HepG2 (cell line): ENCODE results near the gene TALDO1. TPM values are rescaled to one million over a fixed set of nuclear protein-coding genes. Genes with fewer than 3 reads are reported as not detected.
A peak's percentile ranks its signal among the peaks of the same experiment; 100 is the strongest.

Experiments
- ATAC-seq: fragments of 200-7000 bp; cut with Tn5 transposase; 3 replicates; pipeline ENCODE4 v1.9.1; 2020; ENCODE audit warnings: mild to moderate bottlenecking, moderate library complexity
- BruUV-seq: library from RNA; stranded (reverse); fragments of 400-500 nt; replicated peaks from 2 replicates; lab custom pipeline; 2021; lab: Mats Ljungman, UMichigan
- CTCF ChIA-PET: fragments of 300-600 bp; formaldehyde crosslinking; extraction: SDS; loops from one replicate; lab custom pipeline; 2021; ENCODE audit warnings: low total read pairs, inconsistent platforms, low intra/inter-chr PET ratio; lab: Yijun Ruan, JAX
- POLR2A ChIA-PET: fragments of 350-600 bp; sonication (Branson Sonifier 250); formaldehyde crosslinking; loops from one replicate; lab custom pipeline; 2020; ENCODE audit warnings: antibody characterized with exemption, inconsistent platforms; lab: Yijun Ruan, JAX
- DNase-seq: peaks from one replicate; pipeline ENCODE4 v3.0.0-alpha.2; 2015; ENCODE audit warnings: low spot score
- FAIRE-seq: peaks from 3 replicates; lab custom pipeline; 2011; peaks lifted over from hg19 to GRCh38; lab: Jason Lieb, UNC
- H2AFZ ChIP-seq: one replicate; pipeline ENCODE4 v1.6.1; 2011; ENCODE audit warnings: low read length, inconsistent platforms
- H3K27ac ChIP-seq: fragments of 300-600 bp; 3 replicates; pipeline ENCODE4 v1.8.0; 2011; ENCODE audit warnings: mixed run types, mild to moderate bottlenecking, mixed read lengths, low read length, inconsistent platforms; ENCODE audit not compliant: insufficient read depth; ENCODE audit errors: extremely low read length
- H3K27me3 ChIP-seq, 2 experiments: fragments of 200-600 bp in 1 of 2; 2 replicates in 1 of 2; 3 replicates in 1 of 2; pipeline versions ENCODE4 v1.6.0 to v1.8.0; 2011; ENCODE audit warnings: low read length in 2 of 2, mild to moderate bottlenecking in 2 of 2, moderate library complexity in 2 of 2, inconsistent platforms in 1 of 2; ENCODE audit not compliant: insufficient read depth in 2 of 2, control insufficient read depth in 1 of 2
- H3K36me3 ChIP-seq, 2 experiments: fragments of 200-600 bp in 1 of 2; replicated peaks in 1 of 2; 2 replicates in 1 of 2; 3 replicates in 1 of 2; pipeline versions ENCODE4 v1.5.1 to v1.8.0; 2011; ENCODE audit warnings: low read length in 2 of 2, inconsistent platforms in 1 of 2; ENCODE audit not compliant: insufficient read depth in 2 of 2, control insufficient read depth in 1 of 2
- H3K4me1 ChIP-seq: 2 replicates; pipeline ENCODE4 v1.5.1; 2012; ENCODE audit warnings: low read length, inconsistent platforms; ENCODE audit not compliant: insufficient read depth
- H3K4me2 ChIP-seq: 2 replicates; pipeline ENCODE4 v1.6.0; 2011; ENCODE audit warnings: low read depth, low read length, inconsistent platforms
- H3K4me3 ChIP-seq, 3 experiments: fragments of 200-600 bp in 1 of 3; sonication (generic), shearing (Covaris generic) in 1 of 3; replicated peaks in 1 of 3; 2 replicates each; pipeline ENCODE4 v1.5.1; 2011 to 2016; ENCODE audit warnings: low read length in 3 of 3, inconsistent platforms in 2 of 3, low read depth in 2 of 3, mild to moderate bottlenecking in 2 of 3, control low read depth in 1 of 3, mixed read lengths in 1 of 3; ENCODE audit not compliant: insufficient read depth in 1 of 3
- H3K79me2 ChIP-seq: one replicate; pipeline ENCODE4 v1.6.1; 2011; ENCODE audit warnings: low read length, inconsistent platforms; ENCODE audit not compliant: insufficient read depth
- H3K9ac ChIP-seq: 2 replicates; pipeline ENCODE4 v1.6.0; 2011; ENCODE audit warnings: mild to moderate bottlenecking, low read depth, low read length, inconsistent platforms; ENCODE audit not compliant: insufficient read depth
- H3K9me3 ChIP-seq: 2 replicates; pipeline ENCODE4 v1.5.1; 2012; ENCODE audit warnings: mild to moderate bottlenecking, low read length
- H4K20me1 ChIP-seq: 2 replicates; pipeline ENCODE4 v1.6.0; 2011; ENCODE audit warnings: inconsistent platforms, mild to moderate bottlenecking, low read length, moderate library complexity; ENCODE audit not compliant: insufficient read depth
- HNRNPL ChIP-seq: fragments of 200-400 bp; formaldehyde crosslinking; IDR thresholded peaks from 2 replicates; pipeline ENCODE4 v1.6.1; 2017; ENCODE audit warnings: mild to moderate bottlenecking, low read depth, low read length
- HOXA9 ChIP-seq: sonication (generic); formaldehyde crosslinking; IDR thresholded peaks from 2 replicates; pipeline ENCODE4 v1.8.1; 2022; ENCODE audit warnings: missing genetic modification reagents, mild to moderate bottlenecking, moderate library complexity, borderline replicate concordance
- KDM4B ChIP-seq: sonication (generic); formaldehyde crosslinking; IDR thresholded peaks from 2 replicates; pipeline ENCODE4 v1.4.0; 2020; ENCODE audit warnings: missing genetic modification reagents
- MAF1 ChIP-seq: sonication (generic); formaldehyde crosslinking; IDR thresholded peaks from 2 replicates; pipeline ENCODE4 v1.5.0; 2020; ENCODE audit warnings: missing genetic modification reagents, borderline replicate concordance
- MAZ ChIP-seq, 2 experiments: sonication (generic) in 1 of 2; formaldehyde crosslinking in 1 of 2; IDR thresholded peaks; 2 replicates each; pipeline versions ENCODE4 v1.5.0 to v1.6.1; 2012 to 2020; ENCODE audit warnings: low read depth in 2 of 2, mild to moderate bottlenecking in 2 of 2, borderline replicate concordance in 1 of 2, improper control_type of control experiment in 1 of 2, low read length in 1 of 2, missing genetic modification reagents in 1 of 2, moderate library complexity in 1 of 2
- MEF2D ChIP-seq: sonication (generic); formaldehyde crosslinking; IDR thresholded peaks from 2 replicates; pipeline ENCODE4 v1.5.1; 2020; ENCODE audit warnings: mild to moderate bottlenecking, missing genetic modification reagents
- RBFOX2 ChIP-seq: fragments of 200-400 bp; formaldehyde crosslinking; IDR thresholded peaks from 2 replicates; pipeline ENCODE4 v1.6.1; 2017; ENCODE audit warnings: low read depth, mild to moderate bottlenecking, low read length
- TOPORS ChIP-seq: sonication (generic); formaldehyde crosslinking; IDR thresholded peaks from 2 replicates; pipeline ENCODE4 v1.8.0; 2023; ENCODE audit warnings: mild to moderate bottlenecking, missing genetic modification reagents
- XRCC5 ChIP-seq: fragments of 200-400 bp; formaldehyde crosslinking; optimal IDR thresholded peaks from 2 replicates; pipeline ENCODE3; 2017; ENCODE audit warnings: mild to moderate bottlenecking, low read length
- ZNF652 ChIP-seq: IDR thresholded peaks from 2 replicates; pipeline ENCODE4 v1.6.1; 2016; ENCODE audit warnings: low read depth, borderline replicate concordance
- ZNF703 ChIP-seq: sonication (generic); formaldehyde crosslinking; IDR thresholded peaks from 2 replicates; pipeline ENCODE4 v1.5.1; 2020; ENCODE audit warnings: missing genetic modification reagents, mild to moderate bottlenecking, moderate library complexity, borderline replicate concordance
- WGBS: methylation state at CpG from one replicate; pipeline ENCODE4 v1.1.6; 2017; ENCODE audit warnings: low lambda C conversion rate; 5-methylcytosine and 5-hydroxymethylcytosine counted together
- in situ Hi-C: cut with HindIII; loops from 2 replicates; pipeline ENCODE4 v1.10.0; 2017; ENCODE audit warnings: low pct_unique_long_range_greater_than_20kb; ENCODE audit not compliant: extremely low pct_ligation_motif_present
- intact Hi-C: fragments of 100-400 bp; cut with micrococcal nuclease; formaldehyde crosslinking; loops from one replicate; pipeline ENCODE4 v1.10.0; 2022; ENCODE audit not compliant: unreplicated experiment
- polyA plus RNA-seq, 8 experiments: library from polyadenylated mRNA; depleted of rRNA in 3 of 8; stranded (reverse) in 7 of 8; unstranded in 1 of 8; fragments of >200 nt; fragmentation: Illumina TruSeq in 4 of 8; extraction: Trizol in 4 of 8; gene quantifications; 2 replicates each; pipeline versions ENCODE4 v1.2.1 to v1.2.3, GENCODE V29; 2011 to 2016; ENCODE audit warnings: low read depth in 4 of 8, missing spikeins in 1 of 8, mixed read lengths in 1 of 8; ENCODE audit not compliant: insufficient read depth in 1 of 8
- total RNA-seq, 5 experiments: library from RNA; depleted of rRNA; stranded (reverse); fragments of >200 nt; fragmentation: Illumina TruSeq; extraction: Trizol; gene quantifications; 2 replicates each; pipeline ENCODE4 v1.2.3, GENCODE V29; 2016; ENCODE audit warnings: low read depth in 1 of 5
- TF ChIP-seq, protein P1 (sequence below): sonication (generic); formaldehyde crosslinking; IDR thresholded peaks from 2 replicates; pipeline ENCODE4 v1.4.0; 2020; ENCODE audit warnings: missing genetic modification reagents, mild to moderate bottlenecking, borderline replicate concordance
- TF ChIP-seq, protein P2 (sequence below): sonication (generic); formaldehyde crosslinking; IDR thresholded peaks from 2 replicates; pipeline ENCODE4 v1.4.0; 2020; ENCODE audit warnings: mild to moderate bottlenecking, missing genetic modification reagents
- TF ChIP-seq, protein P3 (sequence below): conservative IDR thresholded peaks from 2 replicates; pipeline ENCODE4 v1.6.1; 2018; ENCODE audit warnings: missing genetic modification reagents

The TALDO1 gene
- total and polyA plus RNA-seq, 2 of the 13 experiments (the other 11 are each of a cell fraction or from before 2014, with no cell fraction given), result 107 to 240 TPM

DNA sequence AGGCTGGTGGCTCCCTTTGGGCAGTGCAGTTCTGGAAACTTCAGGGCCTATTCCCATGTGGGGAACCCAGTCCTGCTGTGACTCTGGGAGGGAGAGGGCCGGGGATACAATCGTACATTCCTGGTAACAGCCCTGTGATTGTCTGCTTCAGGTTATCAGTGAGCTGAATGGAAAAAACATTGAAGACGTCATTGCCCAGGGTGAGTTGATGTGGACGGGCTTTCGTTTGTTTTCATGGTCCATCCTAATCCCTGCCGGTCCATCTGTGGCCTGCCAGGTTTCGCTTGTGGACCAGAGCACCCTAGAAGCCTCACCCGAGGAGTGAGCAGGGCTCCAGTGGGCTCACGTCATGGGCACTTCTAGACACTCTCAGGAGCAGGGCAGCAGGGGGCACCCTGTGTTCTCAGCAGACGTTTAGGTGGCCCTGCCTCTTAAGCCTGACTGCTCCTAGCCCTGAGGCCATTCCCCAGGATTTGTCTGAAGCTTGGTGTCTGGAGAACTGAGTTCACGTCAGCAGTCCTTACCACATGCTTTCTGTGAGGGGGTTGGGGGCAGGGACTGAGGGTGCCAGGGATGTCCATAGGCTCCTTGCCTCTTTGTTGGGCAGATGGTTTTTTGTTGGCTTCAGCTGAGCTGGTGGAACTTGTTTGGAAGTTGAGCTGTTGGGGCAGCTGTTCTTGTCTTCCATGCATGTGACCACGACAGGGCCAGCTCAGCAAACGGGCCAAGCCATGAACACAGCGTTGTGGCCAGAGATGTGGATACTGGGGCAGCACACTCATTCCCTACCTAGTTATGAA, 64.4 kb downstream of the TALDO1 start:
- H2AFZ ChIP-seq, result no peak overlapping the region
- WGBS, result 59% methylated on average over 13 of the region's 14 CpGs
- CTCF ChIA-PET, result no interaction called here
- H3K36me3 ChIP-seq, result peaks cover 19 to 27% of the 10 kb centered on the region in 2 experiments
- H3K27me3 ChIP-seq, result no peaks in the 10 kb centered on the region; a peak in 1 of 5 replicates
- peak overlapping the region; percentile 93 for H3K4me2 ChIP-seq
- H3K4me3 ChIP-seq, result peak overlapping the region; percentile 97 to 100 (median 99); a peak in 5 of 6 replicates
- peak overlapping the region; percentile 98 for H3K9ac ChIP-seq
- POLR2A ChIA-PET, result interaction anchor here (0.8 to 1.9 kb wide), 4 partner anchors 8 to 141 kb away, joined by 3 to 14 read pairs (median 6); partner anchors contain the start of gene PNPLA2
- intact Hi-C loops (no loop called here), in situ Hi-C loops (no loop called here)
- H3K9me3 ChIP-seq, result no peaks in the 10 kb centered on the region
- DNase-seq (no peak), ATAC-seq (no peak), FAIRE-seq (no peak)
- H3K27ac ChIP-seq, result peak overlapping the region; percentile 95
- peaks cover 41% of the 10 kb centered on the region for H3K4me1 ChIP-seq
- peaks cover 24% of the 10 kb centered on the region for H4K20me1 ChIP-seq
- BruUV-seq, result no TSS peak
- peaks cover 33% of the 10 kb centered on the region for H3K79me2 ChIP-seq
- TF ChIP-seq MAF1 (no peak), RBFOX2 (peak; percentile 21; the same call in 1 of the 2 replicates), HOXA9 (no peak), TOPORS (CRISPR knock-in tag) (no peak), ZNF703 (CRISPR knock-in tag) (no peak), HNRNPL (0 out of 2 replicates have a peak, but pooled peaks have one; percentile 51), XRCC5 (peak; percentile 11), ZNF652 (no peak), KDM4B (CRISPR knock-in tag) (no peak), MAZ (IDR thresholded peaks at IDR 0.05; ENCODE audit: borderline replicate concordance, low read depth, low read length) (no peak), MAZ (CRISPR knock-in tag; IDR thresholded peaks at IDR 0.05; ENCODE audit: low read depth) (0 out of 2 replicates have a peak, but pooled peaks have one; percentile 32), MEF2D (CRISPR knock-in tag) (no peak)
- TF ChIP-seq, protein P1, sequence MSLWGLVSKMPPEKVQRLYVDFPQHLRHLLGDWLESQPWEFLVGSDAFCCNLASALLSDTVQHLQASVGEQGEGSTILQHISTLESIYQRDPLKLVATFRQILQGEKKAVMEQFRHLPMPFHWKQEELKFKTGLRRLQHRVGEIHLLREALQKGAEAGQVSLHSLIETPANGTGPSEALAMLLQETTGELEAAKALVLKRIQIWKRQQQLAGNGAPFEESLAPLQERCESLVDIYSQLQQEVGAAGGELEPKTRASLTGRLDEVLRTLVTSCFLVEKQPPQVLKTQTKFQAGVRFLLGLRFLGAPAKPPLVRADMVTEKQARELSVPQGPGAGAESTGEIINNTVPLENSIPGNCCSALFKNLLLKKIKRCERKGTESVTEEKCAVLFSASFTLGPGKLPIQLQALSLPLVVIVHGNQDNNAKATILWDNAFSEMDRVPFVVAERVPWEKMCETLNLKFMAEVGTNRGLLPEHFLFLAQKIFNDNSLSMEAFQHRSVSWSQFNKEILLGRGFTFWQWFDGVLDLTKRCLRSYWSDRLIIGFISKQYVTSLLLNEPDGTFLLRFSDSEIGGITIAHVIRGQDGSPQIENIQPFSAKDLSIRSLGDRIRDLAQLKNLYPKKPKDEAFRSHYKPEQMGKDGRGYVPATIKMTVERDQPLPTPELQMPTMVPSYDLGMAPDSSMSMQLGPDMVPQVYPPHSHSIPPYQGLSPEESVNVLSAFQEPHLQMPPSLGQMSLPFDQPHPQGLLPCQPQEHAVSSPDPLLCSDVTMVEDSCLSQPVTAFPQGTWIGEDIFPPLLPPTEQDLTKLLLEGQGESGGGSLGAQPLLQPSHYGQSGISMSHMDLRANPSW, result no peak
- TF ChIP-seq, protein P2, sequence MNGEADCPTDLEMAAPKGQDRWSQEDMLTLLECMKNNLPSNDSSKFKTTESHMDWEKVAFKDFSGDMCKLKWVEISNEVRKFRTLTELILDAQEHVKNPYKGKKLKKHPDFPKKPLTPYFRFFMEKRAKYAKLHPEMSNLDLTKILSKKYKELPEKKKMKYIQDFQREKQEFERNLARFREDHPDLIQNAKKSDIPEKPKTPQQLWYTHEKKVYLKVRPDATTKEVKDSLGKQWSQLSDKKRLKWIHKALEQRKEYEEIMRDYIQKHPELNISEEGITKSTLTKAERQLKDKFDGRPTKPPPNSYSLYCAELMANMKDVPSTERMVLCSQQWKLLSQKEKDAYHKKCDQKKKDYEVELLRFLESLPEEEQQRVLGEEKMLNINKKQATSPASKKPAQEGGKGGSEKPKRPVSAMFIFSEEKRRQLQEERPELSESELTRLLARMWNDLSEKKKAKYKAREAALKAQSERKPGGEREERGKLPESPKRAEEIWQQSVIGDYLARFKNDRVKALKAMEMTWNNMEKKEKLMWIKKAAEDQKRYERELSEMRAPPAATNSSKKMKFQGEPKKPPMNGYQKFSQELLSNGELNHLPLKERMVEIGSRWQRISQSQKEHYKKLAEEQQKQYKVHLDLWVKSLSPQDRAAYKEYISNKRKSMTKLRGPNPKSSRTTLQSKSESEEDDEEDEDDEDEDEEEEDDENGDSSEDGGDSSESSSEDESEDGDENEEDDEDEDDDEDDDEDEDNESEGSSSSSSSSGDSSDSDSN (CRISPR knock-in tag), result 0 out of 2 replicates have a peak, but pooled peaks have one; percentile 24
- TF ChIP-seq, protein P3, sequence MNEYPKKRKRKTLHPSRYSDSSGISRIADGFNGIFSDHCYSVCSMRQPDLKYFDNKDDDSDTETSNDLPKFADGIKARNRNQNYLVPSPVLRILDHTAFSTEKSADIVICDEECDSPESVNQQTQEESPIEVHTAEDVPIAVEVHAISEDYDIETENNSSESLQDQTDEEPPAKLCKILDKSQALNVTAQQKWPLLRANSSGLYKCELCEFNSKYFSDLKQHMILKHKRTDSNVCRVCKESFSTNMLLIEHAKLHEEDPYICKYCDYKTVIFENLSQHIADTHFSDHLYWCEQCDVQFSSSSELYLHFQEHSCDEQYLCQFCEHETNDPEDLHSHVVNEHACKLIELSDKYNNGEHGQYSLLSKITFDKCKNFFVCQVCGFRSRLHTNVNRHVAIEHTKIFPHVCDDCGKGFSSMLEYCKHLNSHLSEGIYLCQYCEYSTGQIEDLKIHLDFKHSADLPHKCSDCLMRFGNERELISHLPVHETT (CRISPR knock-in tag), result no peak
